Middle frontal gyrus (tissue), 1 donor: ENCODE results near the gene TLR5.

Experiments used
- DNase-seq: peaks from one replicate; pipeline ENCODE4 v3.0.0-alpha.2; 2015; ENCODE audit warnings: low spot score; ENCODE audit errors: extremely low spot score

Gene TLR5

GRCh38 chr1:223068900-223069665, 74.0 kb downstream of the TLR5 start:
- DNase-seq, result no peak

DNA sequence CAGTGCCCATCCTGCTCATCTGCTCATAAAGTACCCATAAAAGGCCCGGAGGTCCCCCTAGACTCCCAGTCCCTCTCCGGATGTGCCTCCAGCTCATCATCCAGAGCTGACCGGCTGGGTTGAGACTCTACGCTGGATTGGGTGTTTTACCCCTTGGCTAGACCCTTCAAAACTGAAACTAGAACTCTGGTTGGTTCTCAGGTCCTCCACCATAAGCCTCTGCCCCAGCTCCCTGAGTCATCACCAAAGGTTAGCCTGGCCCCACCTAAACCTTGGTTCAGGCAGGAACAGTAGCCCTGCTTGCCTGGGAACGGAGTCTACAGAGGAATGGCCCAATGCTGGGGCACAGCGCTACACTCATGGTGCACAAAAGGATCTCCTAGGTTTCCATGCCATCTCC, 75.1 kb downstream of the TLR5 start:
- DNase-seq, result no peak

DNA sequence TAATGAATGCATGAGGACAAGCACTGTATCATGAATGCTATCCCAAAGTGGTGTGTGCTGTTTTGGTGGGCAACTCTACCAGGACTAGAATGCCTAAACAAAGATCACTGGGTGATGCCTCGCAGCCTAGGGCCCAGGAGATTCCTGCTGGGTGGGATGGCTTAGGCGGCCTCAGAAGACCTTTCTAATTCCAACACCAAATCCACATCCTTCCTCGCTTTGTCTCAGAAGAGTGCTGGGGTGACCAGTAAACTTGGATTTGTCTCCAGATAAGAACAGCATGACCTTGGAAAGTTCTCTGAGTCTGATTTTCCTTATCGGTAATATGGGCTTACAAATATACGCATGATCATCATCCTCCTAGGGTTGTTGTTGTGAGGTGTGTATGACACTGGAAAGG, 76.6 kb downstream of the TLR5 start:
- no peak for DNase-seq

DNA sequence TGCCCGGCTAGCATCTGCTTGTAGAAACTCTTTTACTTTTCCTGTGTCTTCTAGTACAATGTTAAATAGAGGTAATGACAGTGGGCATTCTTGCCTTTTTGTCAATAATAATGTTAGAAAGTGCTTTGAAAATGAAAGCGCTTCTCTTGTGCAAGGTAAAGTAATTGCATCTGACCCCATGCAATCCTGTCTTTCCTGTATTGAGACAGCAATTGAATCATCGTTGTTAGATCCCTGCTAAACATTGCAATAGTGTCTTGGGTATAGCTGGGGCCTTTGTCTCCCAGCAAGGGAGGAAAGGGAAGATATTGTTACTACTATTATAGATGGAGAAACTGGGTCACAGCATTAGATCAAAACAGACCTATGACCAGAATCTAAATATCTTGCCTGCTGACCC, 80.9 kb downstream of the TLR5 start:
- DNase-seq, result no peak

- DNase-seq, result no peak
These were observed 83.5 kb downstream of the TLR5 start for GRCh38 chr1:223059526-223059925.
